C4-2B (cell line): ENCODE results near the gene SPTA1.
"Not testable (repeated sequence)": the region's sequence is repeated elsewhere in the genome, so short reads cannot be mapped to it uniquely, and the experiment has no call there.

Experiments used
- H3K27ac ChIP-seq: fragments of 450-650 bp; 2 replicates; pipeline ENCODE4 v1.5.1; 2017
- ZFX ChIP-seq: fragments of 450-650 bp; IDR thresholded peaks from 2 replicates; pipeline ENCODE4 v1.6.1; 2017
- TF ChIP-seq, protein P1 (sequence below): fragments of 450-650 bp; conservative IDR thresholded peaks from 2 replicates; pipeline ENCODE4 v1.5.1; 2017; ENCODE audit warnings: mild to moderate bottlenecking

The SPTA1 gene

DNA sequence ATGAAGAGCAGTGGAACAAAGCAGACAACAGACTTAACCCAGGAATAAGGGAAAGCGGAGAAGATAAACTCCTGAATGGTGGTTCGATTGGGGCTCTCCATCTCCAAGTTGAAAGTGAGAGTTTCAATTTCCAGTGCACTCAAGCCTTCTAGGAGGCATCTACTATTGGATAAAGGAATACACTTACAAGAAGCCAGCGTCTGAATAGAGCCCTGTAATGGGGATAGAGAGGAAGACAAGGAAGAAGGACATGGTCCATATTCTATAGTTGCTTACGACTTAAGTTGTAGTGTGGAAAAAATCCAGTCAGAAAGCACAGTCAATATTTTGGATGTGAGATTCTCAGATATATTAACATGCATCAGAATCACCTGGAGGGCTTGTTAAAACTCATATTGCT, 14.0 kb upstream of the SPTA1 start, which contains the start of gene OR6K2:
Gene OR6K2, minus strand, starts transcription at position 101 of the 400 bp plus-strand sequence. Its CDS starts 0 bp downstream, at position 101.
- no peak within 1 kb of the TSS for H3K27ac ChIP-seq
- TF ChIP-seq, protein P1, sequence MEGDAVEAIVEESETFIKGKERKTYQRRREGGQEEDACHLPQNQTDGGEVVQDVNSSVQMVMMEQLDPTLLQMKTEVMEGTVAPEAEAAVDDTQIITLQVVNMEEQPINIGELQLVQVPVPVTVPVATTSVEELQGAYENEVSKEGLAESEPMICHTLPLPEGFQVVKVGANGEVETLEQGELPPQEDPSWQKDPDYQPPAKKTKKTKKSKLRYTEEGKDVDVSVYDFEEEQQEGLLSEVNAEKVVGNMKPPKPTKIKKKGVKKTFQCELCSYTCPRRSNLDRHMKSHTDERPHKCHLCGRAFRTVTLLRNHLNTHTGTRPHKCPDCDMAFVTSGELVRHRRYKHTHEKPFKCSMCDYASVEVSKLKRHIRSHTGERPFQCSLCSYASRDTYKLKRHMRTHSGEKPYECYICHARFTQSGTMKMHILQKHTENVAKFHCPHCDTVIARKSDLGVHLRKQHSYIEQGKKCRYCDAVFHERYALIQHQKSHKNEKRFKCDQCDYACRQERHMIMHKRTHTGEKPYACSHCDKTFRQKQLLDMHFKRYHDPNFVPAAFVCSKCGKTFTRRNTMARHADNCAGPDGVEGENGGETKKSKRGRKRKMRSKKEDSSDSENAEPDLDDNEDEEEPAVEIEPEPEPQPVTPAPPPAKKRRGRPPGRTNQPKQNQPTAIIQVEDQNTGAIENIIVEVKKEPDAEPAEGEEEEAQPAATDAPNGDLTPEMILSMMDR, result no peak
- TF ChIP-seq ZFX, result no peak

DNA sequence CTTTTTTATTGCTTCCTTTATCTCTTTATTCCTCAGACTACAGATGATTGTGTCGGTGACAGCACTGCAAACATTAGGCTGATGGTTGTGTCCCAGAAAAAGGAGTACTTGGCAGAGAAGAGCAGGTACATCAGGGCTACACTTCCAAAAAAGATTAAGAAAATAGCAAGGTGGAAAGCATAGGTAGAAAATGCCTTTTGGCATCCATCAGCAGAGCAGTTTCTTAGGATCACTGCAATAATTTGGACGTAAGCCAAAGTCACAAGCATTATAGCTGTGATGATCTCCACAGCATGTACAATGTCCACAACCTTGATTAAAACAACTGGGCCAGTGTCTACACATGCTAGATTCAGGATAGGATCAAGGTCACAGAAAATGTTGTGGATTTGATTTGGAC, 8.1 kb upstream of the SPTA1 start:
- no peak for TF ChIP-seq ZFX
- TF ChIP-seq, protein P1, result no peak
- no peak overlapping the region for H3K27ac ChIP-seq

DNA sequence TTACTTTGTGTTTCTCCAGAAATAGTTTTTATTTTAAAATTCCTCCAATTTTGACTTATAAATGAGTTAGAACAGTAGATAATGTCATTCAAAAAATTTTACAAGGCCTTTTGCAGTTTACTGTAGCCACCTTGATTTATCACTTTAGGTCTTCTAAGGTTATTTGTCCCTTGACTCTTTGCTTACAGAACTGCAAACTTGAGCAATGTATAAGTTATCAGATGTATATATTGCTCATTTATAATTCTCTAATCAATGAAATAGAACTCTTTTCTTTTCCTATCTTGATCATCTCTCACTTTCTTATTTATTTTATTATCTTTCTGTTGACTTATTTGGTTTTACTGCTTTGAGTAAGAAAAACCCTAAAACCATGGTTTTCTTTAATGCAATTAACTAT, 5.8 kb upstream of the SPTA1 start:
- H3K27ac ChIP-seq, result no peak overlapping the region
- TF ChIP-seq, protein P1, result no peak
- no peak for TF ChIP-seq ZFX

DNA sequence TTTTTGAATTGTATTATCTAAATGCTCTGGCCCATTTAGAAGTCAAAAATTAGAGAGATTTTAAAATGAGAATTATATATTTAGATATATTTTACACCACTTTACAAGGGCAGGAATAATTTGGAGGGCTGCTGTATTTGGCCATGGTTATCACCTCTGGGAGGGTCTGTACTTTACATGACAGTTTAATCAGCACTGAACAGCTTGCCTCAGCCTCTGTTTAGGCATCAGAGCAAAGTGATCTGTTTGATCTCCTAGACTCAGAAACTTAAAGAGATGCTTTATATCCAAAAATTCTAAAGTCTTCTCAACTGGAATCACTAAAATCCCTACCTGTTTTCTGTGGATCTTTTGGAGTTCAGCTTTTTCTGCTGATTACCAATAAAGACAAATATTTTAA, 5.4 kb upstream of the SPTA1 start:
- no peak for TF ChIP-seq ZFX
- TF ChIP-seq, protein P1, result no peak
- no peak overlapping the region for H3K27ac ChIP-seq

DNA sequence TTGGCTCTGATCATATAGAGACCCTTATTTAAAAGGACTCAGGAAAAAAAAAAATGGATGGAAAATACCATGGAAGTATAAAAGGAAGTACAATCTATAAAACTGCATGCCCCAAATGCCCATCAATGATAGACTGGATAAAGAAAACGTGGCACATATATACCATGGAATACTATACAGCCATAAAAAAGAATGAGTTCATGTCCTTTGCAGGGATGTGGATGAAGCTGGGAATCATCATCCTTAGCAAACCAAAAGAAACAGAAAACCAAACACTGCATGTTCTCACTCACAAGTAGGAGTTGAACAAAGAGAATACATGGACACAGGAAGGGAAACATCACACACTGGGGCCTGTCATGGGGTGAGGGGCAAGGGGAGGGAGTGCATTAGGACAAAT, 4.6 kb upstream of the SPTA1 start:
- not testable (repeated sequence) for H3K27ac ChIP-seq

DNA sequence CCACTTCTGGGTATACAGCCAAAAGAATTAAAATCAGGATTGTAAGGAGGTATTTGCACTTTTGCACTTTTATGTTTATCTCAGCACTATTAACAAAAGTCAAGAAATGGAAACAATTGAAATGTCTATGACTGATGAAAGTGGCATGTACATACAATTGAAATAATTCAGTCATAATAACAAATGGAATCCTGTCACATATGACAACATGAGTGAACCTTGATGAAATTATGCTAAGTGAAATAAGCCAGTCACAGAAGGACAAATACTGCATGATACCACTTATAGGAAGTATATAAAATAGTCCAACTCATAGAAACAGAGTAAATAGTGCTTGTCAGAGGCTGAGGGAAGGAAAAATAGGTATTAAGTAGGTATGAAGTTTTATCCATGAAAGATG, 3.4 kb upstream of the SPTA1 start:
- no peak for TF ChIP-seq ZFX
- TF ChIP-seq, protein P1, result no peak
- H3K27ac ChIP-seq, result no peak overlapping the region

DNA sequence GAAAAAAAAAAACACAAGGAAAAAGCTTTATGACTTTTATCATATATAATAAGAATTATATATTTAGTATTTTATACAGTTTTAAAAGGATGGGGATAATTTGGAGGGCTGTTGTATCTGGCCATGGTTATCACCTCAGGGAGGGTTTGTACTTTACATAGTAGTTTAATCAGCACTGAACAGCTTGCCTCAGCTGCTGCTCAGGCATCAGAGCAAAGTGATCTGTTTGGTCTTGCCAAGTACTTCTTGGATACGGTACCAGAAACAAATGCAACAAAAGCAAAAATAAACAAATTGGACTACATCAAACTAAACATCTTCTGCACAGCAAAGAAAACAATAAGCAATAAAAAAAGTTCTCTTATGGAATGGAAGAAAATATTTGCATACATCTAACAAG, 2.6 kb upstream of the SPTA1 start:
- no peak for TF ChIP-seq ZFX
- TF ChIP-seq, protein P1, result no peak
- H3K27ac ChIP-seq, result no peak overlapping the region

DNA sequence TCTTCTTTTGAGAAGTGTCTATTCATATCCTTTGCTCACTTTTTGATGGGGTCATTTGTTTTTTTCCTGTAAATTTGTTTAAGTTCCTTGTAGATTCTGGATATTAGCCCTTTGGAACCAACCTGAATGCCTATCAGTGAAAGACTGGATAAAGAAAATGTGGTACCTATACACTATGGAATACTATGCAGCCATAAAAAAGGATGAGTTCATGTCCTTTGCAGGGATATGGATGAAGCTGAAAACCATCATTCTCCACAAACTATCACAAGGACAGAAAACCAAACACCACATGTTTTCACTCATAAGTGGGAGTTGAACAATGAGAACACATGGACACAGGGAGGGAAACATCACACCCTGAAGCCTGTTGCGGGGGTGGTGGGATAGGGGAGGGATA, 1.8 kb upstream of the SPTA1 start:
- H3K27ac ChIP-seq, result not testable (repeated sequence)

DNA sequence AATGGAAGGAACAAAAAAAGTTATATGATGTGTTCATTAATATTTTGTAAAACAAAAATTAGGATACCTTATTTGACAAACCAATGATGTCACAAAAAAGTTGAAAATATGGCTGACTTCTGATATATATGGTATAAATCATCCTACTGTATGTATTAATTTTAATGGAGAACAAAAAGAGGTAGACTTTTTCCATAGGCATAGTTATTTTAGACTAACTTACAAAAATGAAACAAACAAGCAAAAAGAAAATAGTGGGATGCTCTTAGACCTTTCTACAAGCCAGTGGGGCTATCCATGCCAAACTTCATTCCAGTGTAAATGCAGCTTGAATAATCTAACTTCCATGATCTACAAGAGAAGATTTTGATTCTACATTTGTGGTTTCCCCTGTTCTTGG, 522 bp upstream of the SPTA1 start:
- H3K27ac ChIP-seq, result no peak overlapping the region
- TF ChIP-seq, protein P1, result no peak
- TF ChIP-seq ZFX, result no peak
